Cardiac fibroblast (primary cell): ENCODE measurements around the gene CHRNB1.

ENCODE experiments used
- DNase-seq, 2 donors: peaks; one replicate each; pipeline versions ENCODE4 v3.0.0 to v3.0.0-alpha.2; 2010; ENCODE audit warnings: low read depth in 2 of 2
- H3K4me3 ChIP-seq, 2 donors: replicated peaks in 1 of 2; 1 replicate in 1 of 2; 2 replicates in 1 of 2; pipeline ENCODE4 v1.5.1; 2011; ENCODE audit warnings: low read depth in 2 of 2, low read length in 2 of 2, mild to moderate bottlenecking in 2 of 2, moderate library complexity in 1 of 2
- CTCF ChIP-seq: IDR thresholded peaks from one replicate; pipeline ENCODE4 v1.5.1; 2011; ENCODE audit warnings: low read depth, mild to moderate bottlenecking, low read length, inconsistent platforms

Gene CHRNB1

GRCh38 chr17:7496470-7497183, 51.8 kb downstream of the CHRNB1 start:
- DNase-seq: no peak
- no peak overlapping the region for H3K4me3 ChIP-seq
- TF ChIP-seq CTCF: no peak

GRCh38 chr17:7497228-7497627, 52.4 kb downstream of the CHRNB1 start:
- DNase-seq: no peak
- H3K4me3 ChIP-seq: no peak overlapping the region
- no peak for TF ChIP-seq CTCF

- H3K4me3 ChIP-seq: no peak overlapping the region
- DNase-seq: no peak
- TF ChIP-seq CTCF: no peak
Measured at GRCh38 chr17:7497636-7498035, 52.8 kb downstream of the CHRNB1 start.

GRCh38 chr17:7499161-7499560, 54.3 kb downstream of the CHRNB1 start:
- no peak for TF ChIP-seq CTCF
- no peak overlapping the region for H3K4me3 ChIP-seq
- DNase-seq: no peak

GRCh38 chr17:7501729-7502128, 56.9 kb downstream of the CHRNB1 start:
- no peak for DNase-seq
- no peak overlapping the region for H3K4me3 ChIP-seq
- TF ChIP-seq CTCF: no peak

- TF ChIP-seq CTCF: no peak
- H3K4me3 ChIP-seq: no peak overlapping the region
- DNase-seq: no peak
Measured at GRCh38 chr17:7502171-7502847, 57.4 kb downstream of the CHRNB1 start.
